ENCODE measurements around the gene CHAMP1. TPM values are rescaled to one million over a fixed set of nuclear protein-coding genes. Genes with fewer than 3 reads are reported as not detected.
"Not testable (repeated sequence)": the region's sequence is repeated elsewhere in the genome, so short reads cannot be mapped to it uniquely, and the experiment has no call there.

Gene CHAMP1
- total RNA-seq, 1 experiment from 2014 or later = 42.1 TPM

- BruUV-seq (replicated peaks); H3K4me1 ChIP-seq; H3K36me3 Mint-ChIP-seq (ENCODE audit: insufficient read depth, unreplicated experiment); H3K4me3 Mint-ChIP-seq (ENCODE audit: unreplicated experiment); H3K4me3 ChIP-seq (ENCODE audit: low read depth, low read length); H3K4me1 Mint-ChIP-seq (ENCODE audit: low read depth, unreplicated experiment); H3K9me3 Mint-ChIP-seq (ENCODE audit: unreplicated experiment); CTCF ChIA-PET; H3K9me3 ChIP-seq; H3K27me3 ChIP-seq (replicated peaks; ENCODE audit: control insufficient read depth, insufficient read depth, low read length); H3K27ac Mint-ChIP-seq (ENCODE audit: unreplicated experiment); intact Hi-C loops (cut with micrococcal nuclease; ENCODE audit: unreplicated experiment); H3K27me3 Mint-ChIP-seq (ENCODE audit: insufficient read depth, unreplicated experiment); POLR2A ChIA-PET; H3K36me3 ChIP-seq (ENCODE audit: control insufficient read depth, insufficient read depth, low read length): not testable (repeated sequence)
- TF ChIP-seq CTCF (IDR thresholded peaks at IDR 0.05; ENCODE audit: insufficient read depth in 1 of 2, low read depth in 1 of 2, low read length in 1 of 2, severe bottlenecking in 1 of 2, unreplicated experiment in 1 of 2) = peak in 1 of 2 experiments; percentile 77
- peak; percentile 45 to 48 for DNase-seq
These were observed 38.5 kb downstream of the CHAMP1 start for GRCh38 chr13:114352763-114353162.

GRCh38 chr13:114353382-114353781 lies 39.1 kb downstream of the CHAMP1 start:
- H3K9me3 Mint-ChIP-seq (ENCODE audit: unreplicated experiment); H3K27me3 ChIP-seq (replicated peaks; ENCODE audit: control insufficient read depth, insufficient read depth, low read length); H3K4me1 Mint-ChIP-seq (ENCODE audit: low read depth, unreplicated experiment); H3K4me1 ChIP-seq; POLR2A ChIA-PET; H3K4me3 ChIP-seq (ENCODE audit: low read depth, low read length); H3K4me3 Mint-ChIP-seq (ENCODE audit: unreplicated experiment); H3K36me3 Mint-ChIP-seq (ENCODE audit: insufficient read depth, unreplicated experiment); H3K36me3 ChIP-seq (ENCODE audit: control insufficient read depth, insufficient read depth, low read length); CTCF ChIA-PET; intact Hi-C loops (cut with micrococcal nuclease; ENCODE audit: unreplicated experiment); H3K27me3 Mint-ChIP-seq (ENCODE audit: insufficient read depth, unreplicated experiment); H3K27ac Mint-ChIP-seq (ENCODE audit: unreplicated experiment); BruUV-seq (replicated peaks); H3K9me3 ChIP-seq: not testable (repeated sequence)
- DNase-seq = peak; percentile 15 to 43

Small RNA genes lying within 50 kb of the gene (microRNA-seq; reads per million reads assigned to microRNA genes)
- 0.74 reads per million for gene MIR4502

Other genes starting within 250 kb of the CHAMP1 start
- gene RASA3, start 181.9 kb upstream of the CHAMP1 start, total RNA-seq (2022) = 0.88 and 0.95 TPM in 2 replicates
- not detected in 2 replicates for gene CFAP97D2, start 135.2 kb upstream of the CHAMP1 start, total RNA-seq (2022)
- gene CDC16, start 79.6 kb upstream of the CHAMP1 start, total RNA-seq (2022) = 80.5 and 80.8 TPM in 2 replicates
- 86.2 and 88.3 TPM in 2 replicates for gene UPF3A, start 32.9 kb upstream of the CHAMP1 start, total RNA-seq (2022)